ENCODE data around the gene SKP1. TPM values are rescaled to one million over a fixed set of nuclear protein-coding genes. Genes with fewer than 3 reads are reported as not detected.

Gene SKP1
- total and polyA plus RNA-seq, 9 of the 15 experiments (the other 6 are each of a cell fraction or from before 2014, with no cell fraction given) = 301 to 2,109 (median 639) TPM

DNA sequence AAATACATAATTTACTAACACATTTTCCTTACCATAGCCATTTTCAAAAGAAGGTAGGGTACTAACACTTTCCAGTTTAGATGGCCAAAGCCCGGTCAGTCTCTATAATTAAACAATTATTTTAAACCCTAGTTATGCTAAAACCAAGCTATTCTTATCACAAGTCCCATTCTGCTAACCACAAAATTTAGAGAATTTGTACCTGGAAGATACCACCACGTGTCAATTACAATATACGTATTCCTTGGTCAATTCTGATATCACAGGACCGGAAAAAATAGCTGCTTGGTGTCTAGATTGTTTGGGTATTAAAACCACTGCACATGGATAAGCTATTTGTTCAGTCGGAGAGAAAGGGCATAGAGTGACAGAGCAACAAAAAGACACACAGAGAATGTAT is 18.9 kb upstream of the SKP1 start:
- ATAC-seq (no peak), DNase-seq (ENCODE audit: extremely low read depth in 1 of 4, low spot score in 3 of 4) (no peak), FAIRE-seq (no peak)
- Histone ChIP-seq H3K4me2 (ENCODE audit: insufficient read depth, low read length) (no peak overlapping the region), H3K9me3 (replicated peaks; ENCODE audit: control insufficient read depth, insufficient read depth, low read depth, low read length) (no peaks in the 10 kb centered on the region), H3K4me3 (no peak overlapping the region), H3K27ac (ENCODE audit: extremely low read depth, low read depth, low read length) (no peak overlapping the region), H2AFZ (ENCODE audit: low read depth, low read length) (no peak overlapping the region), H3K9me1 (ENCODE audit: control insufficient read depth, insufficient read depth, low read length) (no peaks in the 10 kb centered on the region), H3K27me3 (ENCODE audit: control insufficient read depth in 2 of 2, insufficient read depth in 2 of 2, low read length in 2 of 2) (no peaks in the 10 kb centered on the region), H3K36me3 (ENCODE audit: control insufficient read depth, insufficient read depth, low read length) (peaks cover 55% of the 10 kb centered on the region), H4K20me1 (replicated peaks; ENCODE audit: control insufficient read depth, insufficient read depth, low read length) (no peaks in the 10 kb centered on the region; the same call in 1 of the 2 replicates), H3K4me1 (replicated peaks in 1 of 2; ENCODE audit: control insufficient read depth in 2 of 2, insufficient read depth in 2 of 2, low read length in 2 of 2) (no peaks in the 10 kb centered on the region), H3K79me2 (ENCODE audit: control insufficient read depth, insufficient read depth, low read length) (no peaks in the 10 kb centered on the region), H3K9ac (ENCODE audit: insufficient read depth in 1 of 2, low read depth in 2 of 2, low read length in 2 of 2) (no peak overlapping the region)
- no peak for TF ChIP-seq ZBED1 (IDR thresholded peaks at IDR 0.05)
- TF ChIP-seq, protein P1, sequence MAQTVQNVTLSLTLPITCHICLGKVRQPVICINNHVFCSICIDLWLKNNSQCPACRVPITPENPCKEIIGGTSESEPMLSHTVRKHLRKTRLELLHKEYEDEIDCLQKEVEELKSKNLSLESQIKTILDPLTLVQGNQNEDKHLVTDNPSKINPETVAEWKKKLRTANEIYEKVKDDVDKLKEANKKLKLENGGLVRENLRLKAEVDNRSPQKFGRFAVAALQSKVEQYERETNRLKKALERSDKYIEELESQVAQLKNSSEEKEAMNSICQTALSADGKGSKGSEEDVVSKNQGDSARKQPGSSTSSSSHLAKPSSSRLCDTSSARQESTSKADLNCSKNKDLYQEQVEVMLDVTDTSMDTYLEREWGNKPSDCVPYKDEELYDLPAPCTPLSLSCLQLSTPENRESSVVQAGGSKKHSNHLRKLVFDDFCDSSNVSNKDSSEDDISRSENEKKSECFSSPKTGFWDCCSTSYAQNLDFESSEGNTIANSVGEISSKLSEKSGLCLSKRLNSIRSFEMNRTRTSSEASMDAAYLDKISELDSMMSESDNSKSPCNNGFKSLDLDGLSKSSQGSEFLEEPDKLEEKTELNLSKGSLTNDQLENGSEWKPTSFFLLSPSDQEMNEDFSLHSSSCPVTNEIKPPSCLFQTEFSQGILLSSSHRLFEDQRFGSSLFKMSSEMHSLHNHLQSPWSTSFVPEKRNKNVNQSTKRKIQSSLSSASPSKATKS (CRISPR knock-in tag; IDR thresholded peaks at IDR 0.05) = no peak
- TF ChIP-seq NR3C1 (CRISPR knock-in tag; IDR thresholded peaks at IDR 0.05) = no peak
- no peak for TF ChIP-seq TCF7 (IDR thresholded peaks at IDR 0.05; ENCODE audit: borderline replicate concordance)
- 46% methylated on average over 5 of the region's 5 CpGs for WGBS (ENCODE audit: insufficient coverage, low coverage, missing lambda C conversion rate)
- intact Hi-C loops (cut with micrococcal nuclease) = no loop called here
- BruUV-seq (replicated peaks) = no TSS peak
- CTCF ChIA-PET (ENCODE audit: low intra/inter-chr PET ratio) = interaction anchor here (1.0 kb wide), 1 partner anchor 94 kb away, joined by 3 read pairs; no protein-coding TSS in a partner anchor
- POLR2A ChIA-PET = interaction anchor here (0.7 to 2.5 kb wide), 6 partner anchors 10 to 27 kb away, joined by 3 to 8 read pairs (median 4); no protein-coding TSS in a partner anchor
- in situ Hi-C loops (cut with MboI) = no loop called here

Data from K562 (cell line).